GM11168 (cell line): ENCODE data around the gene C14orf180.

Experiments used
- in situ Hi-C: fragments of 300-500 bp; cut with MboI; formaldehyde crosslinking; loops from one replicate; pipeline ENCODE4 v1.12.0; 2022; ENCODE audit warnings: low sequenced_read_pairs; ENCODE audit not compliant: unreplicated experiment

Gene C14orf180

DNA sequence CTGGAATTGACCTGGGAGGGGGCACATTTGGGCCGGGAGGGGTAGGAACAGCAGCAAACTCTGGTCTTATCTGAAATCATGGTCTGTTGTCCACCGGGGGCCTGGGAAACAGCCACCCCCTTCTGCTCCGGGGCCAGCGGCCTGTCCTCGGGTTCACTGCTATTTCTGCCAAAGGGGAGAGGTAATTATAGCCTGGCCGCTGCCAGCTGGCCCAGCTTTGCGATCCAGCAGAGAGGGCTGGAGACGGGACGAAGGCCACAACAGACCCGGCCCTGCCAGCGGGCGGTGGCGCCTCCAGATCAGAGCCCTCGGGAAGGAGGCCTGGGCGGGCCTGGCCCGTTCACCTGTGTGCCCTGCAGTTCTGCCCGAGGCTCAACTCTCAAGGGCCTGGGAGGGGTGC, at the start of gene C14orf180:
C14orf180 (plus strand) TSS at position 258 of the 400 bp plus-strand sequence. CDS start 6,667 bp downstream, outside the sequence.
- in situ Hi-C loops, result no loop called here

- in situ Hi-C loops, result no loop called here
Measured at GRCh38 chr14:104530646-104531045, 48.9 kb upstream of the C14orf180 start.

DNA sequence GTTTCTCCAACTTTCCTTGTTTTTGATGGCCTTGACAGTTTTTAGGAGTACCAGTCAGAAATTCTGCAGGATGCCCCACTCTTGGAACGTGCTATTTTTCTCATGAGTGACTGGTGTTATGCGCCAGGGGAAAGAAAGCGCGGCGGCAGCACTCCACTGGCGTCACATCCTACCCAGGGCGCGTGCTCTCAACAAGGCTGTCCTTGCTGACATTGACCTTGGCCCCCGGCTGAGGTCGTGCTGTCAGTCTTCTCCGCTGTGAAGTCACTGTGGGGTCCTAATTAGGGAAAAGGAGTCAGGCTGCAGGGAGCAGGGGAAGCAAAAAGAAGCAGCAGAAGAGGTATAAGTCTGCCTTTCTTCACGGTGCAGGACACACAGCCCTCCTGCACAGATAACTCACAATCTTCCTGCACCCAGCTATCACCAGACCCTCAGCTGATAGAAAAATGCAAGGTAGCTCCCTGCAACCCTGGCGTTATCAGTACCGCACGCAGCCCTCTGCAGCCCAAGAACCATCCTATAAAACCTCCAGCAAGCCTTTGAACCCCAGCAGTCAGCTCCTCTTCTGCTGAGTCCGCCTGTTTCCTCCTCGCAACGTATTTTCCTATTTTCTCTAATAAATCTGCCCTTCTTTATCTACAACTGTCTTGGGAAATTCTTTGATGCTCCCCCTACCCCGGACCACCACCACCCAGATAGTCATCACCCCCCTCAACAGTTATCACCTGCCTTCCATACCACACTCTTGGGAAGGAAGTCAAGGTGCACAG, 48.0 kb upstream of the C14orf180 start:
- in situ Hi-C loops, result no loop called here

- in situ Hi-C loops, result no loop called here
Measured at GRCh38 chr14:104532191-104532555, 47.4 kb upstream of the C14orf180 start.

DNA sequence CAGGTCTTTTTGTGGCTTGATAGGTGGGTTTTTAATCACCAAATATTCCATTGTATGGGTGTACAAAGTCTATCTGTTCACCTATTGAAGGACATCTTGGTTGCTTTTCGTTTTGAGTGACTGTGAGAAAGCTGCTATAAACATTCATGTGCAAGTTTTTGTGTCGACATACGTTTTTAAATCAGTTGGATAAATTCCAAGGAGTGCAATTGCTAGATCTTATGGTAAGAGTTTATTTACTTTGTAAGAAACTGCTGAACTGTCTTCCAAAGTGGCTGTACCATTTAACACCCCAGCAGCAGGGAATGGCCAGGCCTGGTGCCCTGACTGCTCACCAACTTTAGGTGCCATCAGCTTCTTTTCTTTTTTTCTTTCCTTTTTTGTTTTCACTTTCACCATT, 45.5 kb upstream of the C14orf180 start:
- in situ Hi-C loops, result no loop called here

DNA sequence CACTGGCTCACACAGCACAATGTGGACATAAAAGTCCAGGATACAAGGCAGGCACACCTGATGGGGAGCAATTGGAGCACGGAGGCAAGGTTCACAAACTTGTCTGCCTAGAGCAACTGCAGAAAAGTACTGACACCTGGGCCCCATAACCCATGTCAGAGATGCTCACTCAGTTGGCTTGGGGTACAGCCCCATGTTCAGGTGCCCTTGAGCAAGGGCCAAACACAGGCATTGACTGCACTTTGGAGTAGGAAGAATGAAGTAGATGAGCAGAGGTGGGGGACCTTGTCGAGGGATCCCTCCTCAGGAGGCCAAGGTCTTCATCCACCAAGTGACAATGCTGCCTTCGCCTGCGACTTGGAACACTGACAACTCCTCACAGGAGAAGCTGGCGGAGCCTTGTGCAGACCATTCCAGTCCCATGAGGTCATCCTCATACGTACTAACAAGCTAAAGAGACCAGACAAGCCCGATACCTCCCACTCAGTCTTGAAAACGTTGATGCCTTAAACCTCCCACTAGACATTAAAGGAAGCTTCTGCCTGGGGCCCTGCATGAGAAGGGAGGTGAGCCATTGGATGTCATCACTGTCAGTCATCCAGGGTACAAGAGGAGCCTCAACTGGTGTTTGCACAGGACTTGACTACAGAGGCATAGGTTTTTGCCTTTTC, 42.5 kb upstream of the C14orf180 start:
- in situ Hi-C loops, result no loop called here

- in situ Hi-C loops, result no loop called here
Measured at GRCh38 chr14:104537613-104537988, 42.0 kb upstream of the C14orf180 start.

DNA sequence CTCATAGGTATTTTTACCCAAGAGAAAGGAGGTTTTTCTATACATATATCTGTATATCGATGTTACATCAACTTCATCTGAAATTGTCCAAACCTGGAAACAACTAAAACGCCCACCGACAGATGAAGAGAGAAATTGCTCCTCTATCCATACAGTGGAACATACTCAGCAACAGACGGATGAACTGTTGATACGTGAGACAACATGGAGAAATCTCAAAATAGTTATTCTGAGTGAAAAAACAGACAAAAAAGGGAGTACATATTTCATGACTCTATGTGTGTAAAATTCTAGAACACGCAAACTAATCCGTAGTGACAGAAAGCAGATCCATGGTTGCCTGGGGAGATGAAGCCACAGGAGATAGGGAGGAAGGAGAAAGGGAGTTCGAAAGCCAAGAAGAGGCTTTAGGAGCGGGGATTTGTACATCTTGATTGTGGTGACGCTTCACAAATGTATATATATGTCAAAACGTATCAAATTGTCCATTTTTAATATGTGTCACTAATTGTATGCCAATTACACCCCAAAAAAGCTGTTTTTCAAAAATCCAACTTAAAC, 37.6 kb upstream of the C14orf180 start:
- in situ Hi-C loops, result no loop called here

DNA sequence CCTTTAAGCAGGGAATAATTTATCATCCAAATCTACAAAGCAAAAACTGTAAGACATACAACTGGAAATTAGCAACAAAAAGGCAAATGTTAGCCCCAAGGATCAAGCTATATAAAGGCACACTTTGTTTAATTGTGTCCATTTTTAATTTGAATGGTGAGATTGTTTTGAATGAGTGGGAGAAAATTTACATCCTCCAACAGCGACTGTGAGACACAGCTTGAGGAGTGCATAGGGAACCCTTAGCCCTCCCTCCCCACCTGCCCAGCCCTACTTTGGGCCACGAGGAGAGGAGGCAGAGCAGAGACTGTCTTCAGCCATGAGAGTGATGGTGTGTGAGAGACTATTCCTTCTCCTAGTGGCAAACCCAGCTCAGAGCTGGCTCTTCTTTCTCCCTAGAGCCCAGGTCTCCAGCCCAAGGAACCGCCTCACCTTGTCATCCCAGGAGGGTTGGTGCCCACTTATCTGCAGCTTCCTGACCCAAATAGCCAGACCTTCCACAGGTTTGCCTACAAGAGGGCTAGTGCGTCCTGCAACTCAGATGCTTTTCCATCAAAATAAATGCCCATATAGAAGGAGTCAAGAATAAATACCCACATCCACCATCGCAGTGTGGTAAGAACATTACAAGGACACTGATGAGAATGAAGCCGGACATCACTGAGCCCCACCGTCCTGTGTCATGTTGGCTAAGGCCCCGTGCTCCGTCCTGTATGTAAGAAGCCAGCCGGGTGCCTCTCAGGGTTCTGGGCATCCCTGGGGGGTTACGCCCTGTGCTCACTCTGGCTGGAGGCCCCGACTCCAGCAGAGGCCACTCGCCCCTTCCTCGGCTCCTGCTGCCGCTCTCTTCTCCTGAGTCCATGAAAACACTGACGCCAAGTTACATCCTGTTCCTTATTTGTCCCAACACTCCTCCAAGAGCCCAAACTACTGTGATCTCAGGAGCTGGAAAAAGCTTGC, 36.4 kb upstream of the C14orf180 start:
- in situ Hi-C loops, result no loop called here

GRCh38 chr14:104544362-104544961, 35.1 kb upstream of the C14orf180 start:
- in situ Hi-C loops, result no loop called here

- in situ Hi-C loops, result no loop called here
Measured at GRCh38 chr14:104545151-104545941, 34.2 kb upstream of the C14orf180 start.

DNA sequence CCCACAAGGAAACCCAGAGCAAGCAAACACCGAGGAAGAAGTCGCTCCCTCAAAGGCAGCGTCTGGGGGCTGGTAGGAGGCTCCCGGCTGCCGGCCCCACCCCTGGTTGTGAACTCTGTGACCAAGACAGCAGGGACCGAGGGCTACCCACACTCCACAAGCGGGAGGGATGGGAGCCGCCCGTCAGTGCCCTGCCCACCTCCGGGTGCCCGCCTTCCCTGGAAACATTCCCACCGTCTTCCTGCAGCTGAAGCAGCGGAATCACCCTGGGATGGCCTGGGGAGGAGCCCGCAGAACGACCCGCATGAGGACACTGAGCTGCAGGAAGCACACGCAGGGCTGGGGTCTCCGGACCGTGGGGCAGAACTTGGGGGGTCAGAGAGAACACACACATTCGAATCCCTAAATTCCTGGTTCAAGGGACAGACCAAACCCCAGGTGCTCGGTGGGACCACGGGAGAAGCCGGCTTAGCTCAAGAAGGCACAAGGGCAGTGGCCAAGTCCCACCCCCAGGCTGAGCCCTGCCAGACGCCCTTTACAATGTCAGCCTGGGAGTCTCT, 33.5 kb upstream of the C14orf180 start:
- in situ Hi-C loops, result no loop called here

- in situ Hi-C loops, result no loop called here
Measured at GRCh38 chr14:104546591-104547309, 32.8 kb upstream of the C14orf180 start.

DNA sequence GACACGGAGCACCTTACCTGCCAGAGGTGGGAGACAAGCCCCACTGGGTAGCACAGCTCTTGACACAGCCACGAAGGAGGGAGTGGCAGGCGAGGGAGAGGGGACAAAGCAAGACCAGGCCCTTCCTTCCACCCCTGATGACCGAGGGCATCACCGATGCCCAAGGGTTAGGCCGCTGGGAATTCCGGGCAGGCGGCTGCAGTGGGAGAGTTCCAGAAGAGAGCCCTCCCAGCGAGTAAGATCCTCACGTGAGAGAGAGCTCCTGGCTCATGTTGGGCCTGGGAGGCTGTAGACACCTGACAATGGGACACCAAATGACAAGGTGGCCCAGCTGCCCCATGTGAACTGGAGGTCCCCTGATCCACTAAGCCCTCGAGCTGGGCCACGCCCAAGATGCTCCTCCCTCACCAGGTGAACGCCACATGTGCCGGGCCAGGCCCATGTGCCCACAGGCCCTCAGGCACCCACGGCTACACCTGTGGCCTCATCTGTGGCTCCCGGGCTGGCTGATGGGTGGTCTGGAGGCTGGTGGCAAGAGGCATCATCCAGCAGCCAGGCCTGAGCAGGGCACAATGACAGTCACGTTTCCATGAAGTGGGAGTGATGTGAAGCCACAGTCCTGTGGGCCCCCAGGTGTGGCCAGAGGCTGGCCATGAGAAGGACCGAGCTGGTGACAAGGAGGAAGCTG, 32.1 kb upstream of the C14orf180 start:
- in situ Hi-C loops, result no loop called here

- in situ Hi-C loops, result no loop called here
Measured at GRCh38 chr14:104547998-104548700, 31.4 kb upstream of the C14orf180 start.

DNA sequence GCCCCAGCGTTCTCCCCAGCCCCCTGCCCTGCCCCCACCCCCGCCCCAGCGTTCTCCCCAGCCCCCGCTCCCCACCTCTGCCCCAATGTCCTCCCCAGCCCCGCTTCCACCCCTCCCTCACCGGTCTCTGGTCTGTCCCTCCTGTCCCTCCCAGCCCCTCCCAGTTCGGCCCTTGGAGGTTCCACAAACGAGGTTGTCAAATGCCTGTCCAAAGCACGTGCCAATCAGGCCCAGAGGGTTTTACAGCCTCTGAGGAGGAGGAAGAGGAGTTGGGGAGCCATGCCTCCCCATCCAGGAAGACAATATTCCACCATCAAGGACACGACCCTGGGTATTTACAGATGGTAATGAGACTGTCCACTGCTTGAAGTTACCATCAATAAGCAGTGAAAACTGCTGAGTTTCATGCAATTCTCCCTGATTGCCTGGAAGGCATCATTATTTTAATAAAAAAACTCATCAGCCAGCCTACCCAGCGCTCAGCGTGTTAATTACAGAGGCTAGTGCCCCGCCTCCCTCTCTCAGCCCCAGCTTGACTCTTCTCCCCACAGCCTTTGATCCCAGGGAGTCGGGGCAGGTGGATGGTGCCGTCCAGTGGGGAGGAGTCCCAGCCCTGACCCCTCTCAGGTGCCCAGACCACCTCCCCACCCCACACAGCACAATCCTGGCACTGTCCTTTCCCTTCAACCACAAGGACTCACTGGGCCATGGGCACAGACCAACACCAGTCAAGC, 30.6 kb upstream of the C14orf180 start:
- in situ Hi-C loops, result no loop called here
